Measurements from ENCODE around the gene BHLHE23. TPM values are rescaled to one million over a fixed set of nuclear protein-coding genes. Genes with fewer than 3 reads are reported as not detected.

BHLHE23 gene
- total and polyA plus RNA-seq, 3 experiments from 2014 or later = not detected

DNA sequence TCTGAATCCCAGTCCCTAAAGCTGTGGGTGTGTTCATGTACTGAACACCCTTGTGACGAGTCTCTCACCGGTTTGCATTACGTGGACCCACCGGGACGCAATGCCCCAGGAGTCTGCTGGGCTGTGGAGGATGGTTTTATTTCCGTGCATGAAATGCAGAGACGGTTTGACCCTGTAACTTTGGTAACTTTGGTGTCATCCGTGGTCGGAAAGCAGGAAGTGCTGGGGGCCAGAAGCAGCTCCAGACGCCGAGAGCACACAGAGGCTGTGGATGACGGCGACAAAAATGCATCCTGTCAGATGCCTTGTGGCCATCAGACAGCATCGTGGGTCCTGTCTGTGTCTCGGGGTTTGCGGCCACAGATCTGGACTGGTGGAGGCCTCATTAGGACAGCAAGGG is 7.2 kb downstream of the BHLHE23 start:
- ChIA-PET CTCF (interaction anchor here (1.4 to 2.3 kb wide), 2 partner anchors 10 to 27 kb away, joined by 5 to 7 read pairs; no protein-coding TSS in a partner anchor), POLR2A (no interaction called here)
- peaks cover 39 to 70% of the 10 kb centered on the region in 2 donors for H3K27me3 Mint-ChIP-seq
- Histone ChIP-seq H3K36me3 (ENCODE audit: insufficient read depth, low read length) (no peaks in the 10 kb centered on the region), H3K27me3 (ENCODE audit: insufficient read depth, low read length, poor library complexity, severe bottlenecking) (peaks cover 14% of the 10 kb centered on the region), H3K27ac (ENCODE audit: low read depth, low read length) (no peak overlapping the region), H3K9me3 (ENCODE audit: low read length) (no peaks in the 10 kb centered on the region), H3K4me1 (ENCODE audit: insufficient read depth, low read length) (no peaks in the 10 kb centered on the region), H3K4me3 (ENCODE audit: low read length) (no peak overlapping the region)
- H3K9me3 Mint-ChIP-seq = no peaks in the 10 kb centered on the region
- H3K27ac Mint-ChIP-seq = no peak overlapping the region
- H3K4me1 Mint-ChIP-seq = peaks cover 3 to 6% (median 4%) of the 10 kb centered on the region in 3 donors
- DNase-seq = no peak
- no peaks in the 10 kb centered on the region for H3K36me3 Mint-ChIP-seq
- no peak overlapping the region for H3K4me3 Mint-ChIP-seq

DNA sequence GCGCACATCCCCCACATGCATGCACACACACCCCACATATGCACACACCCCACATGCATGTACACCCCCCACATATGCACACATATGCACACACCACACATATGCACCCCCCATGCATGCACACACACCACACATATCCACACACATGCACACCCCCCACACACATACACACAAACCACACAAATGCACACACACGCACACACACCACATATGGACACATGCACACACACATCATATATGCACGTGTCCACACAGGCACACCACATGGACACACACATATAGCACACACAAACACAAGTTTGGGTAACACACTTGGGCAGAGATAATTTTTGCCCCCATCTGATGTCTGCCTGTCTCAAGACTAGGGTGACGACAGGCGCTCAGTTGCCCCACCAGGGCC is 8.3 kb downstream of the BHLHE23 start:
- Histone ChIP-seq H3K36me3 (ENCODE audit: insufficient read depth, low read length) (no peaks in the 10 kb centered on the region), H3K27ac (ENCODE audit: low read depth, low read length) (no peak overlapping the region), H3K4me3 (ENCODE audit: low read length) (no peak overlapping the region), H3K9me3 (ENCODE audit: low read length) (no peaks in the 10 kb centered on the region), H3K27me3 (ENCODE audit: insufficient read depth, low read length, poor library complexity, severe bottlenecking) (peaks cover 7% of the 10 kb centered on the region), H3K4me1 (ENCODE audit: insufficient read depth, low read length) (no peaks in the 10 kb centered on the region)
- Mint-ChIP-seq H3K36me3 (no peaks in the 10 kb centered on the region), H3K9me3 (no peaks in the 10 kb centered on the region), H3K27me3 (peaks cover 38 to 64% of the 10 kb centered on the region in 2 donors), H3K4me3 (no peak overlapping the region), H3K27ac (no peak overlapping the region), H3K4me1 (no peaks in the 10 kb centered on the region)
- CTCF ChIA-PET = interaction anchor here (1.4 kb wide), 1 partner anchor 11 kb away, joined by 5 read pairs; no protein-coding TSS in a partner anchor
- POLR2A ChIA-PET = no interaction called here
- no peak for DNase-seq

DNA sequence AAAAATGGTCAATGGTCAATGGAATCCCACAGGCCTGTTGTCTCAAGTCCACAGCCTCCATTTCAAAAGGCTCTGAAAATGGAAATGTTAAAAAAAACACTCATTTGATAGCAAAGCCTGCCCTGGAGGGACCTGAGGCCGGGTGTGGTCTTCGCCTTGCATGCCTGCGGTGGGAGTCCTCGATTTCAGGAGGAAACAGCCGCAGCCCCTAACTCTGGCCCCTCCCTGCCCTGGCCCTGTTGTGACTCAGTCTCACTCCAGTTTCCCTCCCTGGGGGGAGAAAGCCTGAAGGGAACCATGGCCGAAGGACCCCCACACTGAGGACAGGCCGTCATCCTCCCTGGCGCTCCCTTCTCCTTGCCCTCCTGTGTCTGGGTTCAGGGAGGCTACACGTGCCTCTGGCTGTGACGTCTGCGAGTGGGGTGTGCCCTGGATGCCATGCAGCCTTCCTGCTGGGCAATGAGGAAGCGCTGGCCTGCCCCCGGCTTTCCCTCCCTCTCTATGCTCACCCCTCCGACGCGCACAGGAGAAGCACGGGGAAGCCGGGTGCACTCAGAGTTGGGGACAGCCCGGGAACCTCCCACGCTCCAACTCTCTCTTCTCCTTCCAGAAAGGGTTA is 9.2 kb downstream of the BHLHE23 start:
- Mint-ChIP-seq H3K36me3 (no peaks in the 10 kb centered on the region), H3K9me3 (no peaks in the 10 kb centered on the region), H3K4me3 (no peak overlapping the region), H3K27me3 (peaks cover 29 to 61% of the 10 kb centered on the region in 2 donors), H3K4me1 (no peaks in the 10 kb centered on the region), H3K27ac (no peak overlapping the region)
- Histone ChIP-seq H3K9me3 (ENCODE audit: low read length) (no peaks in the 10 kb centered on the region), H3K4me1 (ENCODE audit: insufficient read depth, low read length) (no peaks in the 10 kb centered on the region), H3K27ac (ENCODE audit: low read depth, low read length) (no peak overlapping the region), H3K27me3 (ENCODE audit: insufficient read depth, low read length, poor library complexity, severe bottlenecking) (peaks cover 3% of the 10 kb centered on the region), H3K4me3 (ENCODE audit: low read length) (no peak overlapping the region), H3K36me3 (ENCODE audit: insufficient read depth, low read length) (no peaks in the 10 kb centered on the region)
- ChIA-PET CTCF (no interaction called here), POLR2A (no interaction called here)
- no peak for DNase-seq

DNA sequence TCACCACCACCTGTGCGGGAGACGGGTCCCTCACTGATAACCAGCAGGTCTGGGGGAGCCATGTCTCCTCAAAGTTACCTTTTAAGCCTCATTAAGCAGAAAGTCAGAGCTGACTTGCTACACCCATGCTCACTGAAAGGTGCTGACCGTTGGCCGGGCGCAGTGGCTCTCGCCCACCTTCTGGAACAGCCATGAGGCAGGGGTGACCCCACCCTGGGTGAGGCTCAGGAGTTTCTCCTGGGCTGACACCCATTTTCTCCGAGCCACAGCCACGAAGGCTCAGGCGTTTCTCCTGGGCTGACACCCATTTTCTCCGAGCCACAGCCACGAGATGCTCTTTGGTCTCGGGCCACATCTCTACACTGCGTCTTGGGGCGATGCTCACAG is 10.2 kb downstream of the BHLHE23 start:
- Histone ChIP-seq H3K36me3 (ENCODE audit: insufficient read depth, low read length) (no peaks in the 10 kb centered on the region), H3K4me3 (ENCODE audit: low read length) (no peak overlapping the region), H3K27me3 (ENCODE audit: insufficient read depth, low read length, poor library complexity, severe bottlenecking) (peaks cover 3% of the 10 kb centered on the region), H3K4me1 (ENCODE audit: insufficient read depth, low read length) (no peaks in the 10 kb centered on the region), H3K9me3 (ENCODE audit: low read length) (no peaks in the 10 kb centered on the region), H3K27ac (ENCODE audit: low read depth, low read length) (no peak overlapping the region)
- peak overlapping the region in 1 of 8 donors; percentile 5 for H3K27ac Mint-ChIP-seq
- H3K4me1 Mint-ChIP-seq = no peaks in the 10 kb centered on the region
- no peaks in the 10 kb centered on the region for H3K9me3 Mint-ChIP-seq
- no peaks in the 10 kb centered on the region for H3K36me3 Mint-ChIP-seq
- H3K27me3 Mint-ChIP-seq = peaks cover 27 to 63% of the 10 kb centered on the region in 2 donors
- POLR2A ChIA-PET = no interaction called here
- CTCF ChIA-PET = no interaction called here
- no peak for DNase-seq
- no peak overlapping the region for H3K4me3 Mint-ChIP-seq

DNA sequence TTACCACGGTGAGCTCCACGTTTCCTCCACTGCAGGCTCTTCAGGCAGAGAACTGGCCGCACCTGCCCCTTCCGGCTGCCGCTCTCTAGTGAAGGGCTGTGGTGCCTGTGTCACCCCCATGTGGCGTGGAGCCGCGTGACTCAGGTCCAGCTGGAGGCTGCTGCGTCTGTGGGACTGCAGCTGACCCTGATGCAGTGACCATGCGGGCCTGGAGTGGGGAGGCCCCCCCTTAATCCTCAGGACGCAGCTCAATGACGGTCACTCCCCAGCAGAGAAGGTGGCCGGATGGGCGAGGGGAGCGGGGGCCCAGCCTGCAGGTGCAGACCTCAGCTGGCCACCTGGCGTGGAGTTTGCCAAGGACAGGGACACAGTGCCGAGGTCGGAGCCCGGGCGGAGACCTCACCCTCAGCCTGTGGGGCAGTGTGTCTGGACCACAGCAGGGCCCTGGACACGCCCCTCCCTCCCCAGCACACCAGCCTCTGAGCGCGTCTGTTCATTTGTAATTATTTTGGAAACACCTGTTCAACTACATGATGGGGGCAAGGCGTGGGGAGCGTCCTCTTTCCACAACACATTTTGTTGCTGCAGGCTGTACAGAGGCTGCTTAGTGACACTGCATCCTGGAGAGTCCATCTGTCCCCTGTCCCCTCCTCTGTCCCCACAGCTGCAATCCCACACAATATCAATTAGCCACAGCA is 10.7 kb downstream of the BHLHE23 start:
- no peaks in the 10 kb centered on the region for H3K9me3 ChIP-seq (ENCODE audit: low read length)
- DNase-seq = no peak
- no peaks in the 10 kb centered on the region for H3K4me1 Mint-ChIP-seq
- H3K36me3 Mint-ChIP-seq = no peaks in the 10 kb centered on the region
- H3K27me3 Mint-ChIP-seq = peaks cover 27 to 62% of the 10 kb centered on the region in 2 donors
- H3K27ac ChIP-seq (ENCODE audit: low read depth, low read length) = no peak overlapping the region
- H3K36me3 ChIP-seq (ENCODE audit: insufficient read depth, low read length) = no peaks in the 10 kb centered on the region
- no peaks in the 10 kb centered on the region for H3K9me3 Mint-ChIP-seq
- CTCF ChIA-PET = no interaction called here
- no peaks in the 10 kb centered on the region for H3K4me1 ChIP-seq (ENCODE audit: insufficient read depth, low read length)
- POLR2A ChIA-PET = no interaction called here
- no peak overlapping the region for H3K4me3 Mint-ChIP-seq
- H3K27me3 ChIP-seq (ENCODE audit: insufficient read depth, low read length, poor library complexity, severe bottlenecking) = peaks cover 3% of the 10 kb centered on the region
- H3K4me3 ChIP-seq (ENCODE audit: low read length) = no peak overlapping the region
- peak overlapping the region in 1 of 8 donors; percentile 5 for H3K27ac Mint-ChIP-seq

DNA sequence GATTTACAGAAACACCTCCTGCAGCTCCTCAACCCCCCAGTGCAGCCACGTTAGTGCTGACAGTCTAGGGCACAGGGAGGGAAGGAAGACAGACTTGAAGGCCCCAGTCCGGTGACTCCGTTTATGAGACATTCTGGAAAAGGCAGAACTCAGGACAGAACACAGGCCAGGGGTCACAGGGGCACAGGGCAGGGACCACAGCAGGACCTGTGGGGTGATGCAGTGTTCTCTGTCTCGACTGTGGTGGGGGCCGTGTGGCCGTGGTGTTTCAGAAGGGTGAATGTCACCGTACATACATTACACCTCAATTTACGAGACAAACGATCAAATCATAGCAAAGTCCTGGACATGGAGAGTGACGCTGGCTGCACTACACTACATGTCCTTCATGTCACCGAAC is 11.3 kb downstream of the BHLHE23 start:
- ChIA-PET POLR2A (no interaction called here), CTCF (no interaction called here)
- Histone ChIP-seq H3K9me3 (ENCODE audit: low read length) (no peaks in the 10 kb centered on the region), H3K27me3 (ENCODE audit: insufficient read depth, low read length, poor library complexity, severe bottlenecking) (peaks cover 3% of the 10 kb centered on the region), H3K36me3 (ENCODE audit: insufficient read depth, low read length) (no peaks in the 10 kb centered on the region), H3K27ac (ENCODE audit: low read depth, low read length) (no peak overlapping the region), H3K4me1 (ENCODE audit: insufficient read depth, low read length) (no peaks in the 10 kb centered on the region), H3K4me3 (ENCODE audit: low read length) (no peak overlapping the region)
- H3K4me1 Mint-ChIP-seq = no peaks in the 10 kb centered on the region
- no peaks in the 10 kb centered on the region for H3K9me3 Mint-ChIP-seq
- H3K27ac Mint-ChIP-seq = no peak overlapping the region
- peaks cover 22 to 56% of the 10 kb centered on the region in 2 donors for H3K27me3 Mint-ChIP-seq
- DNase-seq = no peak
- H3K4me3 Mint-ChIP-seq = no peak overlapping the region
- H3K36me3 Mint-ChIP-seq = no peaks in the 10 kb centered on the region

DNA sequence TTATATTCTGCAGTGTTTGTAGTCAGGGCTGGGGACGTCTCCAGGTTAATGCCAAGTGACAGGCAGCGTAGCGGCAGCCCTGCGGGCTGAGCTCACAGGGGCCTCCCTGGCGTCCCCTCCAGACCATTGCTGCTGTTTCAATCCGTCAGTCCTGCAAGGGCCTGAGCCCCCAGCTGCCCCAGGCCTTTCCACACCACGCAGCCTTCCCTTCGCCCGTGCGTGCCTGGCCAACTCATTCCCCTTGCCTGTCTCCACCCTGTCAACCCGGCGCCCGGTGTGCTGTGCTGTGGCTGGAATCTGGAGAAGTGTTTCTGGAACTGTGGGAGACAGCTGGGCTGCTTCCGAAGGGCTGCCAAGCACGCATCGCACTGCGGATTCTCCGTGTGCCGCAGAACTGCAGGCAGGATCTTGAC is 11.9 kb downstream of the BHLHE23 start:
- H3K4me3 ChIP-seq (ENCODE audit: low read length) = no peak overlapping the region
- Mint-ChIP-seq H3K4me3 (no peak overlapping the region), H3K4me1 (no peaks in the 10 kb centered on the region), H3K27ac (no peak overlapping the region), H3K27me3 (peaks cover 16 to 50% of the 10 kb centered on the region in 2 donors), H3K36me3 (no peaks in the 10 kb centered on the region), H3K9me3 (no peaks in the 10 kb centered on the region)
- POLR2A ChIA-PET = no interaction called here
- H3K27me3 ChIP-seq (ENCODE audit: insufficient read depth, low read length, poor library complexity, severe bottlenecking) = peaks cover 3% of the 10 kb centered on the region
- no peak overlapping the region for H3K27ac ChIP-seq (ENCODE audit: low read depth, low read length)
- CTCF ChIA-PET = no interaction called here
- H3K36me3 ChIP-seq (ENCODE audit: insufficient read depth, low read length) = no peaks in the 10 kb centered on the region
- no peak for DNase-seq
- no peaks in the 10 kb centered on the region for H3K9me3 ChIP-seq (ENCODE audit: low read length)
- no peaks in the 10 kb centered on the region for H3K4me1 ChIP-seq (ENCODE audit: insufficient read depth, low read length)

DNA sequence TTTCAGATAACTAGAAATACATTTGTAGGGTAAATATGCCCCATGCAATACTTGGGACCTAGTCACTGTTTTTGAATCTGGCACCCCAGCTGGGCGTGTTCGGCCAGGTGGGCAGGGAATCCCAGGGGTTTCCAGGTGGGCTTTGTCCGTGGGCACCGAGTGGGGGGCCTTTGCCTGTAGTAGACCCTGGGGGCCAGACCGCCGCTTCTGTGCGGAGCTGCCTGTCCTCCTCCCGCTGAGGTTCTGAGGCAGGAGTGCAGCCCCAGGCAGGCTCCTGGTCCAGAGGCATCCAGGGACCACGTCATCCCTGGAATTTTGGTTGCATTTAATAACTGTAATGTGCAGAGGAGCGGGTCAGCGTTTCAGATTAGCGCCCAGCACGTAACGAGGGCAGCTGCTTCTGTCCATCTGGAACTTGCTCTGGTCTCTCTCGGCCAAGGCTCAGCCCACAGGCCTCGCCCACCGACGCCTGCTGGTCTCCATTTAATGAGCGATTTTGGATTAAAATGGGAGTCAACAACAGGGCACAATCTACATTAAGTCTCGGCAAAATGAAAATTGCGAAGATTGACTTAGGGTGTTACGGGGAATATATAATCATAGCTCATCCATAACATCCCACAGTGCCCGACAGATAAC is 12.8 kb downstream of the BHLHE23 start:
- H3K4me1 Mint-ChIP-seq = peaks cover 0 to 5% (median 2%) of the 10 kb centered on the region in 3 donors
- Histone ChIP-seq H3K4me3 (ENCODE audit: low read length) (no peak overlapping the region), H3K36me3 (ENCODE audit: insufficient read depth, low read length) (no peaks in the 10 kb centered on the region), H3K9me3 (ENCODE audit: low read length) (no peaks in the 10 kb centered on the region), H3K27me3 (ENCODE audit: insufficient read depth, low read length, poor library complexity, severe bottlenecking) (peaks cover 3% of the 10 kb centered on the region), H3K4me1 (ENCODE audit: insufficient read depth, low read length) (peaks cover 2% of the 10 kb centered on the region), H3K27ac (ENCODE audit: low read depth, low read length) (no peak overlapping the region)
- H3K36me3 Mint-ChIP-seq = no peaks in the 10 kb centered on the region
- POLR2A ChIA-PET = no interaction called here
- peaks cover 13 to 48% of the 10 kb centered on the region in 2 donors for H3K27me3 Mint-ChIP-seq
- peak overlapping the region in 1 of 8 donors; percentile 54 for H3K27ac Mint-ChIP-seq
- CTCF ChIA-PET = no interaction called here
- no peak overlapping the region for H3K4me3 Mint-ChIP-seq
- DNase-seq = no peak
- H3K9me3 Mint-ChIP-seq = no peaks in the 10 kb centered on the region
